ENCODE measurements around the gene SHF. TPM values are rescaled to one million over a fixed set of nuclear protein-coding genes. Genes with fewer than 3 reads are reported as not detected.

The SHF gene
- total RNA-seq, 2 experiments from 2014 or later = 19.8 to 23.5 TPM

GRCh38 chr15:45169608-45170480 lies 17.9 kb downstream of the SHF start:
- ChIA-PET POLR2A (interaction anchor here (0.6 to 3.7 kb wide), 3 partner anchors 11 to 24 kb away, joined by 3 to 33 read pairs (median 3); partner anchors contain the start of gene SHF), CTCF (interaction anchor here (1.1 to 8.4 kb wide), 3 partner anchors 11 to 52 kb away, joined by 4 to 131 read pairs (median 6); no protein-coding TSS in a partner anchor)
- Mint-ChIP-seq H3K36me3 (ENCODE audit: low read depth) (peaks cover 4% of the 10 kb centered on the region), H3K9me3 (no peaks in the 10 kb centered on the region), H3K27ac (no peak overlapping the region), H3K27me3 (no peaks in the 10 kb centered on the region), H3K4me3 (no peak overlapping the region), H3K4me1 (ENCODE audit: low read depth) (peaks cover 14% of the 10 kb centered on the region)
- no peak for TF ChIP-seq CTCF (IDR thresholded peaks at IDR 0.05)
- DNase-seq (no peak), ATAC-seq (no peak)
- intact Hi-C loops (cut with micrococcal nuclease) = no loop called here

GRCh38 chr15:45168751-45169551 lies 18.8 kb downstream of the SHF start:
- no peak overlapping the region for H3K27ac Mint-ChIP-seq

GRCh38 chr15:45168286-45168685 lies 19.5 kb downstream of the SHF start:
- no peak for ATAC-seq
- no peaks in the 10 kb centered on the region for H3K9me3 Mint-ChIP-seq
- H3K4me3 Mint-ChIP-seq = no peak overlapping the region
- no peak overlapping the region for H3K27ac Mint-ChIP-seq
- no peak for DNase-seq
- H3K27me3 Mint-ChIP-seq = no peaks in the 10 kb centered on the region
- H3K4me1 Mint-ChIP-seq (ENCODE audit: low read depth) = peaks cover 14% of the 10 kb centered on the region
- TF ChIP-seq CTCF (IDR thresholded peaks at IDR 0.05) = no peak
- intact Hi-C loops (cut with micrococcal nuclease) = no loop called here
- H3K36me3 Mint-ChIP-seq (ENCODE audit: low read depth) = peaks cover 1% of the 10 kb centered on the region
- CTCF ChIA-PET = interaction anchor here (0.7 to 8.4 kb wide), 9 partner anchors 13 to 289 kb away, joined by 3 to 131 read pairs (median 4); partner anchors contain the start of gene SHF
- POLR2A ChIA-PET = interaction anchor here (0.7 to 7.1 kb wide), 5 partner anchors 12 to 234 kb away, joined by 3 to 51 read pairs (median 33); partner anchors contain the start of gene SHF

More at GRCh38 chr15:45168751-45169551, 18.8 kb downstream of the SHF start:
- Mint-ChIP-seq H3K4me3 (no peak overlapping the region), H3K36me3 (ENCODE audit: low read depth) (peaks cover 4% of the 10 kb centered on the region), H3K4me1 (ENCODE audit: low read depth) (peaks cover 14% of the 10 kb centered on the region), H3K9me3 (no peaks in the 10 kb centered on the region), H3K27me3 (no peaks in the 10 kb centered on the region)
- POLR2A ChIA-PET = interaction anchor here (1.1 to 7.1 kb wide), 4 partner anchors 12 to 32 kb away, joined by 3 to 51 read pairs (median 42); partner anchors contain the start of gene SHF
- intact Hi-C loops (cut with micrococcal nuclease) = no loop called here
- DNase-seq (no peak), ATAC-seq (no peak)
- no peak for TF ChIP-seq CTCF (IDR thresholded peaks at IDR 0.05)
- CTCF ChIA-PET = interaction anchor here (0.7 to 8.4 kb wide), 7 partner anchors 12 to 106 kb away, joined by 3 to 131 read pairs (median 8); no protein-coding TSS in a partner anchor

- H3K27me3 Mint-ChIP-seq = no peaks in the 10 kb centered on the region
- no peak for ATAC-seq
- no peak for TF ChIP-seq CTCF (IDR thresholded peaks at IDR 0.05)
- H3K9me3 Mint-ChIP-seq = no peaks in the 10 kb centered on the region
- H3K27ac Mint-ChIP-seq = peak overlapping the region; percentile 75
- CTCF ChIA-PET = interaction anchor here (0.6 to 8.4 kb wide), 13 partner anchors 13 to 290 kb away, joined by 3 to 131 read pairs (median 4); partner anchors contain the start of gene SHF
- peak overlapping the region; percentile 63 for H3K4me3 Mint-ChIP-seq
- H3K36me3 Mint-ChIP-seq (ENCODE audit: low read depth) = peaks cover 1% of the 10 kb centered on the region
- intact Hi-C loops (cut with micrococcal nuclease) = no loop called here
- DNase-seq = no peak
- POLR2A ChIA-PET = interaction anchor here (0.5 to 7.1 kb wide), 8 partner anchors 8 to 235 kb away, joined by 3 to 51 read pairs (median 6); partner anchors contain the start of gene SHF
- peaks cover 14% of the 10 kb centered on the region for H3K4me1 Mint-ChIP-seq (ENCODE audit: low read depth)
Measured at GRCh38 chr15:45167631-45168205, 20.0 kb downstream of the SHF start.

All from activated CD8-positive, alpha-beta T cell treated with anti-CD3 and anti-CD28 coated beads for 36 hours (primary cell).